Measurements from ENCODE around the gene DYNC1I1.

The DYNC1I1 gene

GRCh38 chr7:96076350-96076707 is 304.0 kb downstream of the DYNC1I1 start:
- peak overlapping the region; percentile 63 for H3K4me3 ChIP-seq (ENCODE audit: low read length)
- TF ChIP-seq, protein P1, sequence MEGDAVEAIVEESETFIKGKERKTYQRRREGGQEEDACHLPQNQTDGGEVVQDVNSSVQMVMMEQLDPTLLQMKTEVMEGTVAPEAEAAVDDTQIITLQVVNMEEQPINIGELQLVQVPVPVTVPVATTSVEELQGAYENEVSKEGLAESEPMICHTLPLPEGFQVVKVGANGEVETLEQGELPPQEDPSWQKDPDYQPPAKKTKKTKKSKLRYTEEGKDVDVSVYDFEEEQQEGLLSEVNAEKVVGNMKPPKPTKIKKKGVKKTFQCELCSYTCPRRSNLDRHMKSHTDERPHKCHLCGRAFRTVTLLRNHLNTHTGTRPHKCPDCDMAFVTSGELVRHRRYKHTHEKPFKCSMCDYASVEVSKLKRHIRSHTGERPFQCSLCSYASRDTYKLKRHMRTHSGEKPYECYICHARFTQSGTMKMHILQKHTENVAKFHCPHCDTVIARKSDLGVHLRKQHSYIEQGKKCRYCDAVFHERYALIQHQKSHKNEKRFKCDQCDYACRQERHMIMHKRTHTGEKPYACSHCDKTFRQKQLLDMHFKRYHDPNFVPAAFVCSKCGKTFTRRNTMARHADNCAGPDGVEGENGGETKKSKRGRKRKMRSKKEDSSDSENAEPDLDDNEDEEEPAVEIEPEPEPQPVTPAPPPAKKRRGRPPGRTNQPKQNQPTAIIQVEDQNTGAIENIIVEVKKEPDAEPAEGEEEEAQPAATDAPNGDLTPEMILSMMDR (conservative IDR thresholded peaks at IDR 0.05; ENCODE audit: low read depth, low read length): no peak

DNA sequence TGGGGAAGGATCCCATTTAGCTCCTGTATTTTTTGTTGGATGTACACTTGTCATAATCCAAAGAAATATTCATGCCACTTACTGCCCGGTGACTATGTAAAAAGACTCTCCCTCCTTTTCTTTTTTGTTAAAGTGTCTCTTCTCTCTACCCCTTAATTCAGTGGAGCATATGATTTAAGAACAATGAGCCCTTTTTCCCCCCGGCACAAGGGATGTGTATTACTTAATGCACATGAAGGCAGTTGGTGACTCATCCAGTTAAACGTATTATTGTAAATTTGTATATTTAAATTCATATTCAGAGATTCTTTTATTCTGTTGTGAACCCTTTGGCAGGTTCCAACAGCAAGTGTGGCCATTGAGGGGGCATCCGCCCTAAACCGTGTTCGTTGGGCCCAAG is 307.7 kb downstream of the DYNC1I1 start:
- H3K4me3 ChIP-seq (ENCODE audit: low read length): no peak overlapping the region
- TF ChIP-seq, protein P1 (conservative IDR thresholded peaks at IDR 0.05; ENCODE audit: low read depth, low read length): no peak
- DNase-seq (ENCODE audit: low read depth): peak; percentile 23

More at GRCh38 chr7:96076350-96076707, 304.0 kb downstream of the DYNC1I1 start:
- DNase-seq (ENCODE audit: low read depth): no peak

GRCh38 chr7:96084881-96085553 is 312.7 kb downstream of the DYNC1I1 start:
- TF ChIP-seq, protein P1 (conservative IDR thresholded peaks at IDR 0.05; ENCODE audit: low read depth, low read length): no peak
- no peak for DNase-seq (ENCODE audit: low read depth)
- no peak overlapping the region for H3K4me3 ChIP-seq (ENCODE audit: low read length)

DNA sequence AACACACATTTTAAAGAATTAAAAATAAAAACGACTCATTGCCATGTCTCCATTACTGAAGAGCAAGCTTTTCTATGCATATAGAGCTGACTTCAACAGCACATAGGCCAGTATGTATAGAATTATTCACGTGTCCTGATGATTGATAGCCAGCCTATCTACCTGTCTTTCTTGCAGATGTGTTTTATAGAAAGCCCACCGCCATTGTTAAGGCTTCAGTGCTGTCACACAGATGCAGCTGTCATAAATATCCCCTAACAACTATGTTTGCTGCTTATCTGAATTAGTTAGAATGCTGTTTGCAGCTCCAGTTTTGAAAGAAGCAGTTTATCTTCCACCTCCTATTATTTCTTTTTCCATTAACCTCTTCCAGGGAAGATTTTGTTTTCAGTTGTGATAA is 313.6 kb downstream of the DYNC1I1 start:
- H3K4me3 ChIP-seq (ENCODE audit: low read length): no peak overlapping the region
- no peak for DNase-seq (ENCODE audit: low read depth)
- TF ChIP-seq, protein P1 (conservative IDR thresholded peaks at IDR 0.05; ENCODE audit: low read depth, low read length): no peak

- TF ChIP-seq, protein P1 (conservative IDR thresholded peaks at IDR 0.05; ENCODE audit: low read depth, low read length): no peak
- no peak overlapping the region for H3K4me3 ChIP-seq (ENCODE audit: low read length)
- no peak for DNase-seq (ENCODE audit: low read depth)
These were observed 316.2 kb downstream of the DYNC1I1 start for GRCh38 chr7:96088579-96088978.

- H3K4me3 ChIP-seq (ENCODE audit: low read length): no peak overlapping the region
- TF ChIP-seq, protein P1 (conservative IDR thresholded peaks at IDR 0.05; ENCODE audit: low read depth, low read length): no peak
These were observed 317.2 kb downstream of the DYNC1I1 start for GRCh38 chr7:96089511-96089910.

DNA sequence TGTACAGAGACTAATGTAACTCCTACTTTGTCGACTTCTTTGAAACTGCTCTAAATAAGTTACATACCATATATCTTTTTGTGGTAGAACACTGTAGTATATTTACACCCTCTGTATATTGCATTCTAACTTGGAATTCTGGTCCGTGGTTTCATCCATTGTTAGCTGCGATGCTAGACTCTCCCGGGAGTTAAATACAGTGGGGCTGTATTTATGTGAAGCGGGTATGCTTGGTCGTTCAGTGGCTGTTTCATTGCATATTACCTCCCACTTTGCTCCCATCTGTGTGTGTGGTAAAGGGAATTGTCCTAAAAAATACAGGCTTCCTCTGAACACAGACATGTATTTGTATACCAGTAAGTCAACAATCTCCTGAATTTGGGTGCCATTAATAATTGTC is 318.4 kb downstream of the DYNC1I1 start:
- H3K4me3 ChIP-seq (ENCODE audit: low read length): no peak overlapping the region
- DNase-seq (ENCODE audit: low read depth): no peak
- TF ChIP-seq, protein P1 (conservative IDR thresholded peaks at IDR 0.05; ENCODE audit: low read depth, low read length): no peak

More at GRCh38 chr7:96089511-96089910, 317.2 kb downstream of the DYNC1I1 start:
- DNase-seq (ENCODE audit: low read depth): no peak
